Measurements from ENCODE around the gene SUPT4H1. TPM values are rescaled to one million over a fixed set of nuclear protein-coding genes. Genes with fewer than 3 reads are reported as not detected.
"Not testable (repeated sequence)": the region's sequence is repeated elsewhere in the genome, so short reads cannot be mapped to it uniquely, and the experiment has no call there.

The SUPT4H1 gene
- total RNA-seq, 1 donor from 2014 or later, result 40.0 TPM

DNA sequence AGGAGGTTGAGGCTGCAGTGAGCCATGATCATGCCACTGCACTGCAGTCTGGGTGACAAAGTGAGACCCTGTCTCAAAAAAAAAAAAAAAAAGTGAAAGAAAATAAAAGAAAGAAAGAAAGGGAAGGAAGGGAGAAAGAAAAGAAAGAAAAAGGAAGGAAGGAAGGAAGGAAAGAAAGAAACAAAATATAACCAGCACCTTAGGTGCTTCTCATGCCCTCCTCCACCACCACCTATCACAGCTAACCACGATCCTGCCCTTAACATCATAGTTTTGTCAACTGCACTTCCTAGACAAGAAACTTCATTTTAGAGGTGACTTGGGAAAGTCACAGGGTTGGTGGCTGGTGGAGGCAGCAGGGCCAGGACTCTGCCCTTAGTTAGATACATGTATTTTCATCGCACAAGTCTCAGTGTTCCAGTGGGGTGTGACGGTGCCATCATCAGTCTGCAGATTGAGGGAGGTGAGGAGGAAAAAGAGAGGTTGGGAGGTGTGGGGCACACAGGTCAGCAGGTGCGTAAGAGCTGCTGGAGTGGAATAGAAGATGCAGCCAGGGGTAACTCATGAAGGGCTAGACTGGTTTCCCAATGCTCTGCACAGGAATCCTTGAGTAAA is 10.0 kb downstream of the SUPT4H1 start:
- DNase-seq (ENCODE audit: low spot score), result no peak
- ATAC-seq, result no peak

DNA sequence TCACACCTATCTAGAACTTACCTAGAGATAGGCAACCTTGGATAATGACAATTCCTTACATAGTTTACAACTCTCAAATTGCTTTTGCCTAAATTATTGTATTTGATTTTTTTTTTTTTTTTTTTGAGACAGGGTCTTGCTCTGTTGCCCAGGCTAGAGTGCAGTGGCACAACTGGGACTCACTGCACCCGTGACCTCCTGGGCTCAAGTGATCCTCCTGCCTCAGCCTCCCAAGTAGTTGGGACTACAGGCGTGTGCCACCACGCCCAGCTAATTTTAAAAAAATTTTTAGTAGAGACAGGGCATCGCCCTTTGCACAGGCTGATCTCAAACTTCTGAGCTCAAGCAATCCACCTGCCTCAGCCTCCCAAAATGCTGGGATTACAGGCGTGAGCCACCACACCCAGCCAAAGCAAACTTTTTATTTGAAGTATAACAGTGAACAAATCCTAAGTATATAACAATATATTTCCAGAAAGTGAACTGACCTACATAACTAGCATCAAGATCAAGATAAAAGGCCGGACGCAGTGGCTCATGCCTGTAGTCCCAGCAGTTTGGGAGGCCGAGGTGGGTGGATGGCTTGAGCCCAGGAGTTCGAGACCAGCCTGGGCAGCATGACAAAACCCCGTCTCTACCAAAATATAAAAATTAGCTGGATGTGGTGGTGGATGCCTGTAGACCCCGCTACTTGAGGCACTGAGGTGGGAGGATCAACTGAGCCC is 10.7 kb downstream of the SUPT4H1 start:
- ATAC-seq; DNase-seq (ENCODE audit: low spot score): not testable (repeated sequence)

DNA sequence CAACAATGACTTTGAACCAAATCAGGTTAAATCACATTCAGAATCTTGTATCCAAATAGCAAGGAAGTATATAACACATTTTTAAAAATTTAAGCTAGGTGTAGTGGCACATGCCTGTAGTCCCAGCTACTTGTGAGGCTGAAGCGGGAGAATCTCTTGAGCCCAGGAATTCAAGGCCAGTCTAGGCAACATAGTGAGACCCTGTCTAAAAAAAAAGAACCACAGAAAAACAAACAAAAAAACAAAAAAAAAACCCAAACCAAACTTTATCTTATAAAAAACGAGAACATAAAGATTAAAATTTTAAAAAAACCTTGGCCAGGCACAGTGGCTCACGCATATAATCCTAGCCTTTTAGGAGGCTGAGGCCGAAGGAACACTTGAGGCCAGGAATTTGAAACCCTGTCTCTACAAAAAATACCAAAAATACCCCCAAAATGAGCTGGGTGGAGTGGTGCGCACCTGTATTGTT is 11.6 kb downstream of the SUPT4H1 start:
- DNase-seq (ENCODE audit: low spot score) (no peak), ATAC-seq (no peak)

DNA sequence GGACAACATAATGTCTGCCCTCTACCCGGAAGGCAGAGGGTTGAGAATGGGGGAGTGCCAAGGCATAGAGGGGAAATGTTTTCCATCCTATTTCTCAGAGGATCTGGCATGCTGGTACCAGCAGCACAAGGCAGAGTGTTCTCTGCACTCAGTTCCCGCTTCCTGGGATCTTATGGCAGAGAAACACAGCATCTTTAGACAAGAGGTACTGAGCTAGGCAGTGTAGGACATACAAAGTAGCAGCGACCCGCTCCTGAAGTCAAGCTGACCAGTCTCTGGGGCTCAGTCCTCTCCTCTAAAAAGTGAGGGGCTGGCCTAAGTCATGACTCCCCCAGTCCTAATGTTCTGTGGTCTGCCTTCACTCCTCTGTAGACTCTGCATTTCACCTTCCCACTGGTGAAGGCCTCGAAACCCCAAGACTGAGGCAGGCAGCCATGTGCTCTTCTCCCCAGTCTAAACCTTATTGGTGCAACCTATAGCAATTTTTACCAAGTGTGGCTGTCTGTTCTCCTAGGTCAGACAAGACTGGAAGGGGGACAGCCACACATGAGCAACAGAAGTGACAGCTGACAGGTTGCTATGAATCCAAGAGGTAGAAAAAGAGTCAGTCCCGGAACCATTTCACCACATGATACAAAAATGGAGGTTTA is 12.1 kb downstream of the SUPT4H1 start:
- DNase-seq (ENCODE audit: low spot score) (no peak), ATAC-seq (no peak)

DNA sequence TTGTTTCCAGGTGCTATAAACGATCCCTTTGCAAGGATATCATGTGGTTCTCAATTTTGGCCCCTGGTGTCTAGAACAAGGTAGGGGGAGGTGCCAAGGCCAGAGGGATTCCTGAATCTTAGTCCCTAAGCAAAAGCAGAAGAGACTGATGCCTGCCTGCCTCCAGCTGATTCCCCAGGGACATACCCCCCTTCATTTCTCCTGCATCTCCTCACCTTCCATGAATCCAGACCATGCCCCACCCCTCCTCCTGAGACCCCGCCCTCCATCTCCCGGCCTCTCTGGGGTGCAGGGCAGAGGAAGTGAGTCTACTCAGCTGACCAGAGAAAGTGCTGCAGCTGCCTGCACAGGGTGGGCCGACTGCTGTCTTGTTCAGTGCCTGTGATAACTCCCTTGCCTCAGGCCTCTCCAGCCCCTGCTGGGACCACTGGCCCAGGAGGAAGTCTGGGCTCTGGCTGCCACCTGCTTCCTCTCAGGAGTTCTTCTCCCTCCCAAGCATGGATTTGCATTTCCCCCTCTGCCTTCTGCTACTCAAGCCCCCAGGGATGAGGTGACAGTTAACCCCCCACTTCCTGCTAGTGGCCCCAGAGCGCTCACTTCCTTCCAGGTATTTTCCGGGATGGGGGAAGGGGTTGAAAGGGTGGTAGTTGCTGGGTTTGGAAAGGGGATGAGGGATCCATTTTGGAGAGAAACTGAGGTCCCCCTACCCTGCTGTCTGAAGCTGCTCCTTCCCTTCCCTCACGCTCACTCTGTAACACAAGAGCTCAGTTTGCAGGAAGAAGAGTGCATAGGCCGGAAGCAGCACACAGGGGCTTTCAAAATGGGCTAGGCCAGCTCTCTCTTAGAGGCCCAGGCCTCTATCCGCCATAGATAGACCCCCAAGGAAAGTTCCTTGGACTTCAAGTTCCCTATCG is 12.9 kb downstream of the SUPT4H1 start:
- DNase-seq (ENCODE audit: low spot score) (no peak), ATAC-seq (peak; percentile 46)

DNA sequence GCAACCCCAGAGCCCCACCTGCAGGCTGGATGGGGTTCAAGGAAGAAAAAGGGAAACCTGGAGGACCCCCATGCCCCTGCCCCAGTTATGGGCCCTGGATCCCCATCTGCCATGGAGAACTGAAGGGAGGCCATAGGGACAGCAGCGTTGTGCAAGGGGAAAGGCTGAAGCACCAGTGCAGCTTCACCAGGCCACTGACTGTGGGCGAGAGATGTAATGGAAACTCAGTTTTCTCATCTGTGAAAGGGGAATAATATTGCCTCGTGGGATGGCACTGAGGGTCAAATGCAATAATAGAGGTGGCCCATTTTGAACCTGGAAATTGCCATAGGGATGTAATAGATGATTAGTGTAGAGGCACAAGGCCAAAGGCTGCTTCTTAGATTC is 13.6 kb downstream of the SUPT4H1 start:
- DNase-seq (ENCODE audit: low spot score) (no peak), ATAC-seq (no peak)

DNA sequence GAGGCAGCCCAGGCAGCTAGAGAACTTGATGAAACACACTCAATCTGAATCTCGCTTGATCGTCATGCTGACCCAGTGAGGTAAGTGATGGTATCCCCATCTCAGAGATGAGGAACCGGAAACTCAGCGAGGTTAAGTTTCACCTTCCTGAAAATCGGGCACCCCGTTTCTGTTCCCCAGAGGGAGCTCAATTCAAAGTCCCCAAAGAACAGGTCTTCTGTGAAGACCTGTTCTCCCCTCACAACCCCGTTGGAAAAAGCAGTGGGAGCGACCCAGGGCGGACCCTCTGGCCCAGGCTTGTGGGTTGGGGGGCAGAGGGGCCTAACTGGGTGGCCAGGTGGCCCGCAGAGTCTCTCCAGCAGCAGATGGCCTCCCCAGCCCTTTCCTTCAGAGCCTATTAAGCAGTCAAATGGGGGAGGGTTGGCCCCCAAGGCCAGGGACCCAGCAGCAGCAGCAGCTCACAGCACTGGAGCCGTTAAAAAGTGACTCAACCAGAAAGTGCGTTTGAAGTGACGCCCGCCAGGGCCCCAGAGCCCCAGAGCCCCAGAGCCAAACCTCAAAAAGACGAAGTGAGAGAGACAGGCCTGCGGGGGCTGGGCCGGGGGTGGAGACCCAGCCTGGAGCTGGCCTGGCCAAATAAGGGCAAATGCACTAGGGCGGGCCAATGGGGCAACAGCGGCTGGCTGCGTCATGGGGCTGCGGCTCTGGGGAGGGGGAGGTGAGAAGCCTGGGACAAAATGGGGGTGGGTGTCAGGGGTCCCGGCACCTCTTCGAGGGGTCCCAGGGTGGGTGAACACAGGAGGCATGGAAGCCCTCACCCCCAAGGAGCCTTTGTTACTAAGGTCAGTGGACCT is 14.2 kb downstream of the SUPT4H1 start:
- DNase-seq (ENCODE audit: low spot score), result no peak
- peak; percentile 66 for ATAC-seq

DNA sequence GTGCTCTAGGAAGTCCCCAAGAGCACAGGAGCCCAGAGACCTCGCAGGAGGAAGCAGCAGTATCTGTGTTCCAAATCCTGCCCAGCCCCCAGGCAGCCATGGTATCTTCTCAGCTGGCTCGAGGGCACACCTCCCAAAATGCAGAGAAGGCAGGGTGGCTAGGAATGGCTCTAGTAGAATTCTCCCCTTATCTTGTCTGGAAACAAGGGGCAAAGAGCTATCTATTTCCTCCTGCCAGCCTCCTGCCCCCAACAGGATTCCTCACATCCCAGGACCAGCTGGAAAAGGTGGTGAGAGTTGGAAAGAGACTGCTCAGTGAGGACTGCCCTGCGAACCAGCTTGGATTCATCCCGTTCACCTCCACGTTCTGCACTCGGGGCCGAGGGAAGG is 14.8 kb downstream of the SUPT4H1 start:
- no peak for DNase-seq (ENCODE audit: low spot score)
- no peak for ATAC-seq

DNA sequence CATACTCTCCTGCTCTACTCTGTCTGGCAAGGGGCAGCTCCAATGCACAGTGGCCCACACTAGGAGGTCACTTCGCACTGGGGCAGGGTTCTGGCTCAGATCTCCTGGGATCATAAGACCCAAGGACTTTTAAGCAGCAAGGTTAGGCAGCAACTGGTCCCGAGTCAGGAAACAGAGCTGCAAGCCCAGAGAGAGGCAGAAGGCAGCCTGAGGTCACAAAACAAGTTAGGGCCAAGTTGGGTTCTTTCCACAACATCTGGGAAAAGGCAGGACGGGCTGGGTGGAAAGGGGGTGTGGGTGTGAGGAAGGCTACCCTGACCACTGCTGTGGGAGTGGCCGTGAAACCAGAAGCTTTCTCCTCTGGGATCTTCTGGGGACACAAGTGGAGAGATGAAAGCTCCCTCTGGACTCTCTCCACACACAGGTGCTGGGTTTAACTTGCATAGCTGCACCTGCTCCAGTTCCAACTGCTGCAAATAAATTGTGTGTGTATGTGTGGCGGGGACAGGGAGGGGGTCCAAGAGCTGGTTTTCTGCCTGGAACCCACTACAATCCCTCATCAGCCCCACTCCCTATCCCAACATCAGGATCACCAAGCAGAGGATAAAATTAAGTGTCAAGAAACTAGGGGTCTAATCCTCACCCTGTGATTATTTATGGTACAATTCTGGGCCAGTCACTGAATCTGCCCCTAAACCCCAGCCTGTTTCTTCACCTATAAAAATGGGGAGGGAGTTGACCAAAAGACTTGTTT is 15.4 kb downstream of the SUPT4H1 start:
- no peak for DNase-seq (ENCODE audit: low spot score)
- ATAC-seq, result no peak

DNA sequence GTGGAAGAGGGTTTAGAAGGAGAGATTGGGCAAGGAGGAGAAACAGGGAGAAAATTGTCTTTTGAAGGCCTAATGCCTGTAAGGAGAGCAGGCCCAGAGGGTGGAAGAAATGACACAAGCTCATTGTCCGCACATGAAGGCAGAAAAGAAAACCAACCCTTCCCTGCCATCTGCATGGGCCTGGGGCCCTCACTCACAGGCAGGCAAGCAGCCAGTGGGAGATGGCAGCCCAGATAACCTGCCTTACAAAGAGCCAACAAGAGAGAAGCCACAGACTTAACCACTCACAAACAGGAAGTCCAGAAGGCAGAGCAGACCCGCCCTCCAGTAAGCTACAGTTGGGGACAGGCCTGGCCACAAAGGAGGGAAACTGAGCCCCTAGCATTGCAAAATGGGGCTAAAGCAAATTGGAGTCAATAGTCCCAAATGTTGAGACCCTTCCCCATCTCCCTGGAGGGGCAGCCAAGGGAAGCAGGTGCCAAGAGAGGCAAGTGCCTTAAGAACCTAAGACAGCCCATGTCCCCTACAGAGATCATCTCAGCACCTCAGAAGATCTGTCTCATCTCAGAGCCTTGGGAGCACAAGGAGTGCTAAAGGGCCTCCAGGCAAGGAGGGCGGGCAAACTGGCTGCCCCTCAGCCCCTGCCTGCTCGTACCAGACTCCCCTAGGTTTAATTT is 16.1 kb downstream of the SUPT4H1 start:
- ATAC-seq (no peak), DNase-seq (ENCODE audit: low spot score) (no peak)

DNA sequence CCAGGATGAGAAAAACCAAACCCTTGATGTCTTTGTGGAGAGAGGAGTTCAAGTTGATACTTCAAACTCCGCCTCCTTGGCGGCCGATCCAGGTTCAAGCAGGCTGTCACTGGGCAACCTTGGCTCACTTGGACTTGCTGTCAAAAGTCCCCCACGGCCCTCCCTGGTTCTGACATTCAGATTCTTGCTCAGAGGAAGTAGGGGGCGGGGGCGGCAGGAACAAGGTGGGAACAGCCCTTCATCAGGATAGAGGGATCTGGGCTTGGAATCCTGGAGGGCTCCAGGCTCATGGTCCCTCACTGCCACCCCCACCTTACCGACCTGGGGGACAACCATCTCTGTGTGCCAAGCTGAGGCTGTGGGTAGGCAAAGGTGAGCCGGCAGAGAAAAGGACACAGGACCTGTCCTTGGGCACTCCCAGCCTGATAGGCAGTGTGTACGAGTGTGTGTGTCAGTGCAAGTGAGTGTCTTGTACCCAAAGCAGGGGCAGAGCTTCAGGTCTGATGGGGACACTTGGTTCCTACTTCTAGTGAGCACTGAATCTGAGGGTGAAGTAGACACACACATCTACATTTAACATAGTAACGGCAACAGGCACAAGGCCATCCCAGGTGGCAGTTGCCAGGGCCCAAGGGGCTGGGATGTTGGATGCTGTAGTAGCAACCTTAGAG is 16.8 kb downstream of the SUPT4H1 start:
- ATAC-seq, result no peak
- DNase-seq (ENCODE audit: low spot score), result no peak

DNA sequence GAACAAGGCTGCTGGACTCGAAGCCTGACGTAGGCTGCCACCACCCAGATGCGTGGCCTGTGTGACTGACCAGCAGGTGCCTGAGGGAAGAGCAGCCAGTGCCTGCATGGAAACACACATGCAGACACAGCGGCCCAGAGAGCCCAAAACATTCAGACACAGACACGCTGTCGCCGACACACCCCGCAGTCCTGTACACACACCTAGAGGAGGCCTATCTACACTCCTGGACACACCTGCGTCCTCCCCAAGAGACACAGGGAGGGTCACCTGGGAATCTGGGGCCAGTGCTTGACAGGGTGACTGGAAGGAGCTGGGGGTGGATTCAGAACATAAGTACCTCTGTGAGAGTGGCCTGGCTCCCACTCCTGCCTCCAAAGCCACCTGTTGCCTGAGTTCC is 17.3 kb downstream of the SUPT4H1 start:
- ATAC-seq (no peak), DNase-seq (ENCODE audit: low spot score) (no peak)

DNA sequence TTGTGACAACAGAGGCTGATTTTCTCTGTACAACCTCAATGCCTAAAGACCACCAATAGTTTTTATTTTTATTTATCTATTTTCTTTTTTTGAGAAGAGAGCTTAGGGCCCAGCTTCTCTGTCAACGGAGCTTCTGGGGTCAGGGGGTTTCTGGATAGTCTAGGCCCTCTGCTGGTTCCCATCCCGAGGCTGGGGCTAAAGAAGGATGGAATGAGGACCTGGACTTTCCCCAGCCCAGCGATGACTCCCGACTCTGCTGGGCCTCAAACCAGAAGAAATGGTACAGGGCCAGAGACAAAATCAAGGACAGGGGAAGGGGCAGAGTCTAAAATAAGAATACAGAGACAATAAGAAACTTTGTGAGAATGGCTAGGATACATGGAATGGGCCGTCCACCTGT is 17.7 kb downstream of the SUPT4H1 start:
- no peak for ATAC-seq
- no peak for DNase-seq (ENCODE audit: low spot score)

DNA sequence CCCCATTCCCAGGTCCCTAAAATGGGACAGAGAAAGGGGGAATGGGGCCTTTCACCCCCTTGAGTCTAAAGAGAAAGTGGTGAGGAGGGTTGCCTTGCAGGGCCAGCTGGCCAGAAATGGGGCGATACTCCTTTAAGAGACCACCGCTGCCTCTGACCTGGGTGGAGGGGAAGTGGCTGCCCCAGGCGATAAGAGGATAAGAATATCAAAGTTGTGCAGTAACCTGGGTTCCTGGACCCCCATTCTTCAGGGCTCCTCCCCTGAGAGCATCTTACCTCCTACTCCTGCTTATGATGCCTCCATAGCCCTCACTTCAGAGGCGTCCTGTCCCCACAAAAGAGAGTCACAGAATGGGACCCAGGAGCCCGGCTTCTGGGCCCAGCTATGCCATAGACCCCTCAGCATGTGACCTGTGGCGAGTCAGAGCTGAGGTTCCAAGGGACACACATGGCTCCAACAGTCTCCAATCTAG is 18.2 kb downstream of the SUPT4H1 start:
- ATAC-seq, result no peak

DNA sequence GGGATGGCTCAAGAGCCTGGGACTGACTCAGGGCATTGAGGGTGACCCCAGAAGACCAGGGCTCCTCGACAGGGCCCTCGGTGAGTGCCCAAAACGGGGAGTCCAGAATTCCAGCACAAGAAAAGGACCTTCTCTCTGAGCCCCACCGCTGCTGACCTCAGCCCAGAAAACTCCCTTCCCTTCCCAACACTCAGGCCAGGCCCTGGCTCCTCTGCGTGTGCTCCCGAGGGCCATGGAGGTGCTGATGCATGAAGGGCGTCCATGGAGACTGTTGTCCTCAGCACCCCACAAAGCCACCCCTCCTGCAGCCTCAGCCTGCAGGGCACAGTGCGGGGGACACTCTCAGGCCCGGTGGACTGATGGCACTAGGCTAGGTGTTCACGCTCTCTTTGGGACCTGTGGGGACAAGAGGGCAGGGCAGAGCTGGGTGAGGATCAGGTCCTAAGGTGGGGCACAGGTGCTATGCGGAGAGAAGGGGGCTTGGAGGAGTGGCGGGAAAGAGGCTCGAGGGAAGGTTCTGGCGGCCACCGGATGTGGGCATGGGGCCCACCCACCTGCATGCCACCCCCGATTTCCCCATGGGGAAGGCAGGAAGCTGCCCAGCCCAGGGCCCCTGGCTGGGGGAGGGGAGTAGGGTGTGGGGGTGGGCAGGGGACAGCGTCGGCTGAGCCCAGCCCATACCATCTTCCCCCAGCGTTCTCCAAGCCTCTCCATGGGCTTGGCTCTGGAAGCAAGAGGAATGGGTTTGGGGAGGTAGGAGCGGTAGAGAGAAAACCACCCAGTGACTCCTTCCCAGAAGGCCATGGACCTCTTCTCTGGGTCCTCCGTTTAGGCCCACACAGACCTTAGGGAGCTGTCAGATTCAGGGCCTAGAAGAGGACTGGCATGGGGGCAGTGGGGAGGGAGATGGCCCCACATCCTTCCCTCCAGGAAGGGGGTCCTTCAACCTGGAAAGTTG is 18.9 kb downstream of the SUPT4H1 start:
- DNase-seq (ENCODE audit: low spot score) (no peak), ATAC-seq (no peak)

More for the DNA sequence above, 18.2 kb downstream of the SUPT4H1 start:
- no peak for DNase-seq (ENCODE audit: low spot score)

DNA sequence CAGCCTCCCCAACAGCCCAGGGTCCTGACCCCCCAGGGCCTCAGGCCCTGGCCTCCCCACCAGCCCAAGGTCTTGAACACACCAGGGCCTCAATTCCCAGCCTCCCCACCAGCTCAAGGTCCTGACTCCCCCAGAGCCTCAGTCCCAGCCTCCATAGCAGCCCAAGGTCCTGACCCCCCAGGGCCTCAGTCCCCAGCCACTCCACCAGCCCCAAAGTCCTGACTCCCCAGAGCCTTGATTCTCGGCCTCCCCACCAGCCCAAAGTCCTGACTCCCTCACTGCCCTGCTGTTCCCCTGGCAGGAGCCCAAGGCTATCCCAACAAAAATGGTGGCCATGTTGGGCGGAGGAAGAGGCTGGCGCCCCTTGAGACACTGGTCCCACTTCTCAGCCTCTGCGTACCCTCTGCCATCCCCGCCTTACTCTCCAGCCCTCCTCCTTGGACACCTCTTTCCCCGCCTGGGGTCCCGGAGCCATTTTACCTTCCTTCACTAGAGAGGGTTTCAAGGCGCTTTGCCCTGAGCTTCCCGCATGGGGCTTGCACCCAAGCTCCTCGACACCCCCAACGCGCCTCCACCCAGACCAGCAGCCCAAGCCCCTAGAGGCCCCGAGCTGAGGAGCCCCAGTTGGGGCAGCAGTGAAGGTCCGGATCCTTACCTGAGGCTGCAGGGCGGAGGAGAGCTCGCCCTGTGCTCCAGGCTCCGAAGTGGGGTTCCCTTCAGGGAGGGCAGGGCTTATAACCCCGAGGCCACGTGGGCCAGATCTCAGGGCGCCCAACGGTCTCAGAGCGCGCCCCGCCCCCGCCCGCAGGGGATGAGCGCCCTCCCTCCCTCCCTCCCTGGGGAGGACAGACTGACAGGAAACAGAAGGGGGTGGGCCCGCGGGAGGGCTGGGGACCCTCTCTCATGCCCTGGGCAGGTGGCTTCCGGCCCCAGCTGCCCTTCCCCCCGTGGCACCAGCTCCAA is 19.9 kb downstream of the SUPT4H1 start:
- DNase-seq (ENCODE audit: low spot score), result peak; percentile 66
- ATAC-seq, result peak; percentile 57
